OCI-LY1 (cell line): Measurements from ENCODE around the gene S100B.

Experiments
- EZH2 ChIP-seq: fragments of 200-600 bp; sonication (generic), shearing (Covaris generic); IDR thresholded peaks from 2 replicates; pipeline ENCODE4 v1.8.0; 2017; ENCODE audit warnings: borderline replicate concordance, mixed run types, mild to moderate bottlenecking, antibody characterized with exemption, low read length, moderate library complexity, mixed read lengths
- TF ChIP-seq, protein P1 (sequence below): fragments of 200-600 bp; sonication (generic), shearing (Covaris generic); IDR thresholded peaks from 2 replicates; pipeline ENCODE4 v1.5.1; 2017; ENCODE audit warnings: mild to moderate bottlenecking, antibody characterized with exemption, low read length, moderate library complexity, mixed read lengths

DNA sequence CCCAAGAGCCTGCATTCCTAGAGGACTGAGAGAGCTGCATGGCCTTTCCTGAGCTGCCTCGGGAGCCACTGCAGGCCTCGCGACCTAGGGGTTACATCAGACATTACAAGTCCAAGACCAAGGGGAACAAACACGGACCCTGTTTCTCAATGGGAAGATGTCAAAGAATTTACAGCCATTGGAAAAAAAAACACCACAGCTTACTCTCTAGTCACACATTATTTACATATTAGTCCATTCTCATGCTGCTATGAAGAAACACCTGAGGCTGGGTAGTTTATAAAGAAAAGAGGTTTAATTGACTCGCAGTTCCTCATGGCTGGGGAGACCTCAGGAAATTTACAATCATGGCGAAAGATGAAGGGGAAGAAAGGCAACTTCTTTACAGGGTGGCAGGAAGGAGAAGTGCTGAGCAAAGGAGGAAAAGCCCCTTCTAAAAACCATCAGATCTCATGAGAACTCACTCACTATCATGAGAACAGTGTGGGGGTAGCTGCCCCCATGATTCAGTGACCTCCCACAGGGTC is 22.2 kb upstream of the S100B start:
- TF ChIP-seq, protein P1, sequence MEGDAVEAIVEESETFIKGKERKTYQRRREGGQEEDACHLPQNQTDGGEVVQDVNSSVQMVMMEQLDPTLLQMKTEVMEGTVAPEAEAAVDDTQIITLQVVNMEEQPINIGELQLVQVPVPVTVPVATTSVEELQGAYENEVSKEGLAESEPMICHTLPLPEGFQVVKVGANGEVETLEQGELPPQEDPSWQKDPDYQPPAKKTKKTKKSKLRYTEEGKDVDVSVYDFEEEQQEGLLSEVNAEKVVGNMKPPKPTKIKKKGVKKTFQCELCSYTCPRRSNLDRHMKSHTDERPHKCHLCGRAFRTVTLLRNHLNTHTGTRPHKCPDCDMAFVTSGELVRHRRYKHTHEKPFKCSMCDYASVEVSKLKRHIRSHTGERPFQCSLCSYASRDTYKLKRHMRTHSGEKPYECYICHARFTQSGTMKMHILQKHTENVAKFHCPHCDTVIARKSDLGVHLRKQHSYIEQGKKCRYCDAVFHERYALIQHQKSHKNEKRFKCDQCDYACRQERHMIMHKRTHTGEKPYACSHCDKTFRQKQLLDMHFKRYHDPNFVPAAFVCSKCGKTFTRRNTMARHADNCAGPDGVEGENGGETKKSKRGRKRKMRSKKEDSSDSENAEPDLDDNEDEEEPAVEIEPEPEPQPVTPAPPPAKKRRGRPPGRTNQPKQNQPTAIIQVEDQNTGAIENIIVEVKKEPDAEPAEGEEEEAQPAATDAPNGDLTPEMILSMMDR, result no peak
- no peak for TF ChIP-seq EZH2
